Activated CD4-positive, alpha-beta T cell treated with anti-CD3 and anti-CD28 coated beads, Interleukin-2, Interleukin-6, amounts not matched to agents 100 ng/mL and 50 ng/mL, durations not matched to agents 16 hours and 8 hours (primary cell): Measurements from ENCODE around the gene HOXA11.

ENCODE experiments used
- DNase-seq: peaks from one replicate; pipeline ENCODE4 v3.0.0-alpha.2; 2020

HOXA11 gene

GRCh38 chr7:27205325-27206280, 20.6 kb upstream of the HOXA11 start:
- no peak for DNase-seq

GRCh38 chr7:27204851-27205322, 19.9 kb upstream of the HOXA11 start:
- no peak for DNase-seq

GRCh38 chr7:27203964-27204594, 19.0 kb upstream of the HOXA11 start:
- DNase-seq: no peak

GRCh38 chr7:27203365-27203953, 18.4 kb upstream of the HOXA11 start:
- no peak for DNase-seq

- no peak for DNase-seq
Observed at GRCh38 chr7:27202862-27203134, 17.8 kb upstream of the HOXA11 start.

GRCh38 chr7:27202018-27202861, 17.2 kb upstream of the HOXA11 start:
- DNase-seq: no peak

- no peak for DNase-seq
Observed at GRCh38 chr7:27201580-27202017, 16.6 kb upstream of the HOXA11 start.

GRCh38 chr7:27200761-27201579, 15.9 kb upstream of the HOXA11 start:
- no peak for DNase-seq

- DNase-seq: no peak
Observed at GRCh38 chr7:27199849-27200760, 15.1 kb upstream of the HOXA11 start, which contains the start of gene HOXA13. HOXA13 (minus strand) TSS chr7:27200091; CDS start chr7:27200077, 14 bp downstream.

DNA sequence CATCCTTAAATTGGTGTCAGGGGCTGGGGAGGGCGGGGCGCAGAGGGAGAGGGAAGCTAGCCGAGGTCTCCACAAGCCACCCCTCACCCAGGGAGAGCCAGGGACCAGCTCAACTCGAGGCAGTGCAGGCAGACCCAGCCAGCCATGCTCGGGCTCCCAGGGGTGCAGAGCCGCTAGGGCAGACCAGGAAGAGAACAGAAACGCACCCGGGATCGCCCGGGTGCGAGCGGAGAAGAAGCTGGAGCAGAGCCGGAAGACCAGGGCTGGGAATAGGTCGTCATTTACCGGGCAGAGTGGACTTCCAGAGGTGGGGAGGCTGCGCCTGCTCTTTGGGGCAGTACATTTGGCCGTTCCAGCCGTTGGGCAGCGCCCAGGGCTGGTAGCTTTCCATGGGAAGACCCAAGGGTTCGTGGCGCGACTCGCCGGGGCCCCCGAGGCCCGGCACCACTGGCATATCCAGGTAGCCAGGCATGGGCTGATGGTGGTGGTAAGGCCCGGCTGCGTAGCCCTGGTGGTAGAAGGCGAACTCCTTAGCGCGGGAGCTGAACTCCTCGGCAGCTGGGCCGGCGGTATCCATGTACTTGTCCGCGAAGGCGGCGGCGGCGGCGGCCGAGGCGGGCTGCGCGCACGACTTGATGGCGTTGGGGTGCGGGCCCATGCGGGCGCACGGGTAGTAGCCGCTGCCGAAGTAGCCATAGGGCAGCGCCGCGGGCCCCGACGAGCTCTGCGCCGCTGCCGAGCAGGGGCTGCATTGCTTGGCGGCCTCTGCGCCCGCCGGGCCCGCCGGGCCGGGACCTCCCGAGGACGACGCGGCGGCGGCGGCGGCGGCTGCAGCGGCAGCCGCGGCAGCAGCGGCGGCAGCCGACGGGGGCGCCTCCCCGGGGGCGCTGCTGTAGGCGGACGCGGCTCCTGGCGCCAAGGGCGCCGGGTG, 14.1 kb upstream of the HOXA11 start:
- DNase-seq: no peak

DNA sequence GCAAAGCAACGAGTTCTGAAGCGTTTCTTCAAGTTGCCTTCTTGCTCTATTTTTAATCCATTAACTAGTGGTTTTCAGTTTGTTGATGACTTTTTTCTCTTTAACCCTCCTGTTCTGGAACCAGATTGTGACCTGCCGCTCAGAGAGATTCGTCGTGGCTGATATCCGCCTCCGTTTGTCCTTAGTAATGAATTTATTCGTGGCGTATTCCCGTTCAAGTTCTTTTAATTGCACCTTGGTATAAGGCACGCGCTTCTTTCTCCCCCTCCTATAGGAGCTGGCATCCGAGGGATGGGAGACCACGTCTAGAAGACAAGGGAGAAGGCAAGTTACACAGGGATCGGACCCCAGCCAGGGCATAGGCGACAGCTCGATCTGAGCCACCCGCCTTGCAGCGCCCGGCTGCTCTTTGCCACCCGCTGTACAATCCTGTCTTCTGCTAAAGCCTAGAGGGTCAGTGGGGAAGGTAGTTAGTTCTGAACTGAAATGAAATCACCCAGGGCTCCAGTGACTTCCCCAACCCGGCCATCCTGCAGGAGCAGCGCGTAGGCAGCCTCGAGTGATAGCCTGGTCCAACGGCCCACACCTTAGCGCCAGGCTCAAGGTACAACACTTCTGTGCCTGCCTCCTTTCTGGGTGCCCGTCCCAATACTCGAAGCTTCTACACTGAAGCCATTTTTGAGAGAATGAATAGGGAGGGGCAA, 13.3 kb upstream of the HOXA11 start:
- DNase-seq: no peak

GRCh38 chr7:27197137-27198042, 12.4 kb upstream of the HOXA11 start:
- no peak for DNase-seq

GRCh38 chr7:27196287-27196767, 11.3 kb upstream of the HOXA11 start:
- peak; percentile 83 for DNase-seq

GRCh38 chr7:27194686-27195379, 9.8 kb upstream of the HOXA11 start:
- no peak for DNase-seq

DNA sequence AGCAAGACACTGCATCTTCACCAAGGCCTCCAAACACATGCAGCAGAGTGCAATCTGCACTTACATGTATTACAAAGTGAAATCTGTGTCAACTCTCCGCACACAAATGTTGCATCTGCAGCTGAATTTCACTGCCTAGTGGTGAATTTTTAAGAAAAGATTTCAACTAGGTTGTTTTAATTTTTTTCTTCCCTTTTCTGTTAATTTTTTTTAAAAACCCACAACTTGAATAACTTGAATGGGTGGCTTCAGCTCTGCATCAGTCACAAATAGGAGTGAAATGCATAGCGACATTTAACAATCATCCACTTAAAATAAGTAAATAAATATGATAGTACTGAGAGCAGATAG, 8.9 kb upstream of the HOXA11 start:
- no peak for DNase-seq

- DNase-seq: no peak
Observed at GRCh38 chr7:27193335-27194001, 8.4 kb upstream of the HOXA11 start.
